Amniotic epithelial cell (primary cell): ENCODE data around the gene TSC22D3.
A peak's percentile ranks its signal among the peaks of the same experiment; 100 is the strongest.

ENCODE experiments used
- DNase-seq: peaks from one replicate; pipeline ENCODE4 v3.0.0-alpha.2; 2010; ENCODE audit warnings: low read depth

TSC22D3 gene

DNA sequence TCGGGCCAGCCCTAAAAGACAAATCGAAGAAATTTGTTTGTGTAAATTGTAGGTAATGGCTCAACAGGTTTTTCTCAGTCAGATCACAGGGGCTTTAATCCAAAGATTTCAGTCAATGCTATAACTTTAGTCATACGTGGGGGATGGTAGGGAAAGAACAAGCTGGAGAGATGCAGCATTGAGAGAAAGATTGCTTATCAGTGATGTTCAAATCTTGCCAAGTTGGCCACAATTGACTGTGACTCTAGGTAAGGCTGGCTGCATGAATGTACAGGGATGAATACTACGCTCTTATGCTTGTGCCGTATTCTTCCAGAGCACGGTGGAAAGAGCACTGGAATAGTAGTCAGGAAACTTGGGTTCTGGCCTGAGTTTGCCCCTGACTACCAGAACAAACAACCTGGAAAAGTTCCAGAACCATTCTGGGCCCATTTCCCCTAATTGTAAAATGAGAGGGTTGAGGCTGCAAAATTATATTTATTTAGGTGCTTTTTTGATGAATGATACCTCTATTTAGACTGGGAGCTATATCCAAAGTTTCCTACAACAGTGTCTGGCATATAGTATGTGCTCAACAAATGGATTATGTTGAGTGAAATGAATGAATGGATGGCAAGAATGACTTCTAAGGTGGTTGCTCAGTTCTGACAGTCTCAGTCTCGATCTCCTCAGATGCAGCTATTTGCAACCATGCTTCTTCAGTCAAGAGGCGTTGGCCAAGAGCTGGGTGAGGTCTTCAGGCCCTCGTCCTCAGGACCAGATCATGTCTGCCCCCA, 44.4 kb downstream of the TSC22D3 start:
- peak; percentile 69 for DNase-seq

DNA sequence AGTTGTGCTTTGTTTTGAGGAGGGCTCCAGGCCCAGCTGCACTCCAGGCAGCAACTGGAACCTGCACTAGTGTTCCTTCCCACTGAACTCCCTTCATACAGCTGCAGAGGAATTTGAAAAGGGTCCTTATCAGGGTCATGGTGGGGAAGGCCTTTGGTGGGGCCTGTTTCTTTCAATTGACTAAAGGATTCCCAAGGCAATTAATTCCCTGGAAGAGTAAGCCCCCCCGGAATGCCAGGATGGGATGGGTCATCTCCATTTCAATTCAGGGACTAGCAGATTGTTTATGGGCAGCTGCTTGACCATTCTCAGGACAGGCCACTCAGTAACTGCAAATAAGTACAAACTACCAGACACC, 45.3 kb downstream of the TSC22D3 start:
- no peak for DNase-seq

DNA sequence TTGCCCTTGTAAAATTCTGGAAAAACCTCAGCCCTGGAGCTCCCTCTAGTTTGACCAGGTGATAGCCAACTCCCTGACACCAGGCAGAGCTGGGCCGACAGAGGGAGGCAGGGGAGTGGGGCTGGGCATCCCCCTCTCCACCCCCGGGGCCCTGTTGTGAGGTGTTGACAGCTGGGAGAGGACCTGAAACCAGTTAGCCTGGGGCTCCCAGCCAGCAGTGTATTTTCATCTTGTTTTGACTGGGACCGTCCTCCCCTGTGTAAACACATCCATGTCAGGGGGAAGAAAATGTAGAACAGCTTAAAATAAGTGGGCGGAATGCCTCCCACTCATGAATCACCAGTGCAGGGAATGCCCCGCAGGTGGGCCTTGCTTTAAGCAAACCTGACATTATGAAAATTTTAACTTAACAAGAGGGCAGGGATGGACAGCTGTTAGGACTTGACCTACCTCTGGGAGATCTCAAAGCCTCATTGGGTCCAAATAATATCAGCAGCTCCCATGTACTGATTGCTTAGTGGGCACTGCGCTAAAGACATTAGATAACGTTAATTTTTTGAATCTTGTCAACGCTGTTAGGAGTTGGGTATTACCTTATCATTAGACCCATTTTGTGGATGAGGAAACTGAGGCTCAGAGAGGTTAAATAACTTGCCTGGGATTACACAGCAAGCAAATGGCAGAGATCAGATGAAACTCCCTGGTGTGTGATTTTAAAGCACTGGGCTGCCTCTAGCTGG, 45.9 kb downstream of the TSC22D3 start:
- DNase-seq = peak; percentile 71

DNA sequence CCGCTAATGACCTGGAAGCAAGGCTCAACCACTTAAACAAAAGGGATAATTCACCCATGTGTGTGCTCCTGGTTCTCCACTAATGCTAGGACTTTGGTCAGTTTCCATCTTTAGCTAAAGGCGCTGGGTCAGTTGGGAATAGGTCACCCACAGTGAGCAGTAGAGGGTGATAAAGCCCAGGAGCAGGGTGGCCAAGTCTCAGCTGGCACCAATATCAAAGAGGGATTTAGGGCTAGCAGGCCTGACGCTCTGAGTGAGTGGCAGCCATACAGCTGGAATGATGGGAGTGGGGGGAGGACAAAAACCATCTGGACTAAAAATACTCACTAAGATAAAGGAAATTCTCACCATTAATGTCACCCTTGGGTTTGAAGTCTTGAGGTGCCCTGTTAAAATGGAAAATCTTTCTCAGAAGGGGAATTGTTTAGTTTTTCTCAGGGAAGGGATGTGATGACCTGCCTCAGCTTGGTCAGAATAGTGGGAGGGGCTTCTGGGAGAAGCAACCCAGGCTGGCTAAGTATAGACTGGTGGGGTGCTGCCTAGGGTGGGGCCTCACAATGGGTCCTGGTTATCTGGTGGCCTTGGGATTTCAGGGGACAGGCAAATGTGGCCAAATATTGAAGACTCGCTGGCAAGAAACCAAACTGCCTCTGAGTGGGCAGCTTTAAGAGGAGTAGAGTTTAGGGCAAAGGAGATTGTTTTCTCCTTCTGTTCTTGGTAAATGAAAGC, 47.1 kb downstream of the TSC22D3 start:
- DNase-seq = no peak

GRCh38 chrX:107726816-107727534, 48.6 kb downstream of the TSC22D3 start:
- no peak for DNase-seq

DNA sequence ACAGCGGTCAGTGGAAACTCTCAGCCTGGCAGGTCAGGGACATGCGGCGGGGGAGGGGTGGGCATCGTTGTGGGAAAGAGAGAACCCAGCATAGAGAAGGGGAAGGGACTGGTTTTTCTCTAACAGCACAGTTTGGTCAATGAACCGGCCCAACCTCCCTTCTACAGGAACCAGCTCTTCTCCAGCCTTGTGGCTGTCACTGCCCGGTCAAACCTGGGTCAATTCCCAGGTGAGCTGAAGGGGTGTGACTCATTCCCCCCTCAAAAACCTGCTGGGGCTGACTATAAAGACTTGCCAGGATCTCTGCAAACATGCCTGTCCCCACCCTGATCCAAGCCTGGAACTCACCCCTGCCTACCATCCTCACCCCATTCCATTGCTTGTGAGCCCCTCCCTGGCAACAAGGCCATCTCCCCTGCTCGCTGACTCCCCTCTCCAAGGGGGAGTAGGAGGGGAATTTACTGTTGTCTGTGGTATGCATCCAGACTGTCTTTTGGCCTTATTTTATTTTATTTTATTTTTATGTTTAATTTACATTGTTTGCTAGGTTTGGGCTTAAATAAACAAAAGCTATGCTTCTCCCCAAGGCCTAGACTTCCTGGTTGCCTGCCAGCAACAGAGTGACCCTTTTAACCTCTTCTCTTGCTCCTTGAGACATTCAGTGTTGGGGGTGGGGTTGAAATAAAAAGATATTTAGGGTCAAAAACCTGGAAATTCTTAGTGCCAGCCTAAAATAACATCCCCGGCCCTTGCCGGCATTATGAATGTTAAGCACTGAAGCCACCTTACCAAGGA, 49.6 kb downstream of the TSC22D3 start:
- DNase-seq = no peak

DNA sequence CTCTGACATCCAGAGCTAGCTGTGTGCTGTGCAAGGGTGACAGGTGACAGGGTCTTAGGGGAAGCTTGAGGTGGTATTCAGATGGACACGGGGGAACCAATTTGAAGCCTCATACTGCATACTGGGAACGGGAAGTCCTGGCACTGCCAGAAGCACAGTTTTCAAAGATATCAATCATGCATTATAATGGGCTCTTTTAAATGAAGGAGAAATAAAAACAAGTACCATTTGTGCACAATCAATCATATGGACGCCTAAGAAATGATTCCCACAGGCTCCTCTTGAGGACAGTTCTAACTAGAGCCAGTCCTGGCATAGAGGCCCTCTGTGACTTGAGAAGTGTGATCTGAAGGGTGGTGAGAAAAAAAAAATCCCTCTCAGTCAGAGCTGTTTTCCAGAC, 50.9 kb downstream of the TSC22D3 start:
- no peak for DNase-seq

DNA sequence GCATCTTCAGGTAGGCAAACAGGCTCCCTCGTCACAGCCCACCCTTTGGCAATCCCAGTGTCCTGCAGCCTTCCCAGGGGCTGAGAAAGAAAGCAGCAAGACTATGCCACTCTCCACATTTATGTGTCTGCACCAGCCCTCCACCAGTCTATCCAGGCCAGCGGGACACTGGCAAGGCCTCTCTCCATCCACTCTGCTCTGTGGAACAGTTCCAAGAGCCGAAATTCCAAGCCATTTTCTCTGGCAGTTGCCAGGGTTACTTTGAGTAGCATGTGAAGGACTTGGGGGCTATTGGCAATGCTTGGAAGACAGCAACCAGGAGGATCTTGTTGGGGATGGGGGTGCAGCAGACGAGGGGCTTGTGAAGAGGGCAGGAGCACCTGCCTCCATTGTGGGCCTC, 52.1 kb downstream of the TSC22D3 start:
- DNase-seq = no peak

- no peak for DNase-seq
Measured at GRCh38 chrX:107721966-107722707, 53.5 kb downstream of the TSC22D3 start.

DNA sequence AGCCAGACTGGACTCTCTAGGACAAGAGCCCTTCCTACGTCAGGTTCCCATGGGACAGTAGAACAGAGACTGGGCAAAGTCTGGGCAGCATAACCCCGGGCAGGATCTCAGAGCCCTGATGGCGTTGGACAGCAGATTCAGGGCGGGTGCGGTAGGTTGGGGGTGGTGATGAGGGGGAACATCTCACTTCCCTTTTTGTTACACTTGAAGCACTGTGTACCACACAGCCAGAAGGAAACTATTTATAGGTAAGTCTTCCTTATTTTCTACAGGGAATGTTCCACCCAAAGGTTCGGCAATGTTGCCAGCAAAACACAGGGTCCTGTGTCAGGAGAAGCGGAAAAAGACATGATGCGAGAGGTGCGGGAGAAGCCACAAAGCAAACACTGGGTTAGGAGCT, 54.3 kb downstream of the TSC22D3 start:
- no peak for DNase-seq

- DNase-seq = peak; percentile 93
Measured at GRCh38 chrX:107718156-107718621, 57.4 kb downstream of the TSC22D3 start.

DNA sequence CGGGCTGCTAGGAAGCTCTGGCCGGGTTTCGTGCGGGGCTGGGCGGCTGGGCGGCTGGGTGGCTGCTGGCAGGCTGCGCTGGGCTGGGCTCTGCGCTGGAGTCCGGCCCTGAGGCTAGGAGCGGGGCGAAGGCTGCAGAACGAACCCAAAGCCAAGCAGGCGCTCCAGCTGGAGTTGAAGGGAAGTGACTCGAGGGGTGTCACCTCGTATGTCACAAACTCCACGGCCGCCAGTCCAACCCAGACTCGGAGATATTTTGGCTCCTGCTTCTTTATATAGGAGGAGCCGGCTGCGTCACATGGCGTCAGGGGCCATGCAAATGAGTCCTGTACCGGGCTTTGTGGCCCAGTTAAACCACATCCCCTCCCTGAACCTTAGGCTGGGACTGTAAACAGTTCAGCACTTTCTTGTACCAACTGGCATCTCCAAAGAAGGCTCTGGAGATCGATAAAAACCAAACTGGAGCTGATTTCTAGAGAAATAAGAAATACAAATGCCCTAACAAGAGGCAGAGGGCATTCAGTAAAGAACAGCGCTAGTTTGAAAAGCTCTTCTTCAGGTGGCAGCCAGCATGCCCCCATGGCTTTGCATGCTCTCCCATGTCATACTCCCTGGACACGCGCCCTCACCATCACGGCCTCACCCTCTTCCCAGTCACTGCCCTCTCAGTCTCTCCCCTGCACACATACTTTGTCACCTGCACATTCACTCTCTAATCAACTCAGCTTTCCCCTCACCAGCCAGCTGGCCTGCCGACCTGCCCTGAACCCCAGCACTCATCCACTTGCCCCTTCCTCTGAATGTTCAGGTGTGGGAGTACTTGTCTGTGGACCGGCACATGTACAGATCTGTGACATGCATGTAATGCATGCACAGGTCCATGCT, 58.5 kb downstream of the TSC22D3 start:
- peak; percentile 80 for DNase-seq

GRCh38 chrX:107716118-107716684, 59.4 kb downstream of the TSC22D3 start:
- no peak for DNase-seq

DNA sequence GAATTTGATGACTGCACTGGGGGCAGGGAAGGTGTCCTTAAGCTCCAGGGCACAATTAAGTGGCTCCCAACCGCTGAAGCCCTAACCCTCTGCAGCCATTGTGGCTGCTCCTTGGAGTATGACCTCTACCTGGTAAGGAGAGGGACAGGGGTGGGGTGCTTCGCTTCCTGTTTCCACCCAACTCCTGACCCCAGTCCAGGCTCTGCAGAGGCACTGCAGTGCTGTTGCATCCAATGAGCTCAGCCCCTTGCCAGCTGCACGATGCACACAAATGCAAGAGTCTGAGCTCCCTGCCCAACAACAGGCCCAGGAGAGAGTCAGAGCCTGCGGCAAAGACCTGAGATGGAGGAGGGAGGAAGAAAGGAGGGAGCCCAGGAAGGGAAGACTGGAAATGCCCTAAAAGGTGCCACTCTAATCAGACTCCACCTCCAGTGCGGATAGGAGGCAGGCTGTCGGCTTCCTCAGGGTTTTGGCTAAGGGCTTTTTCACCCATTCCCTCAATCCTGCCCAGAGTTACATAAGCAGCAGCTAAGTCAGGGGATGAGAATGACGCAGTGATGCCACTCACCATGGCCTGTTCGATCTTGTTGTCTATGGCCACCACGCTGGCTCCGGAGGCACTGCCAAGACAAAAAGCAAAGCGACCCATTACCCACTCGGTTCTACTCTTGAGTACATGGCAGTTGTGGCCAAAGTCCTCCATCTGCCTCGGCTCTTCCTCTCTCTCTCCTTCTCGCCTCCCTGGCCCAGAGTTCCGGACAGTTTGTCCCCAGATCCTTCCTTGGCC, 60.1 kb downstream of the TSC22D3 start:
- no peak for DNase-seq

DNA sequence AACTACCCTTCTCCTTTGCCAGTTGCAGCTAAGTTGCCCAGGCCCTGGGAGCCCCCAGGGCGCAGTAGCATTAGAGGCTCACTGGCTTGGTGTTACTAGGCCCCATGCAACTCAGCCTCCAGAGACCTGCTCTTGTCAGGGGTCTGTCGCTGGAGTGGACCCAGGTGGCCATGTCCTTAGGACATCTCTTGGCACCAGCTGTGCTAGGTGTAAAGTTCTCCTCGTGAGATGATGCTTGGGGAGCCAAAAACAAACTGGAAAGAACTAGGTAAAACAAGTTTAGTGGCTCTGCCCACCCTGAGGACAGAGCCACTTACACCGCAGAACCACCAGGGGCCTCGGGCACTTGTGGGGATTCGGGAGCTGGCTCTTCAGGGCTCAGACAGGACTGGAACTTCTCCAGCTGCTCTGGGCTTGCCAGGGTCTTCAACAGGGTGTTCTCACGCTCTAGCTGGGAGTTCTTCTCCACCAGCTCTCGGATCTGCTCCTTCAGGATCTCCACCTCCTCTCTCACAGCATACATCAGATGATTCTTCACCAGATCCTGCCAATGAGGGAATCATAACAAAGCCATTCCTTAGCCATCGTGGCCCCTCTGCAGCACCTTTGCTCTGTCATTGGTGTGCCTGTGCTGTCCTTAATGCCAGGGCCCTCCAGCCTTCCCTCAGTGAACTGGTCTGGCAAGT, 61.2 kb downstream of the TSC22D3 start:
- DNase-seq = no peak

- DNase-seq = no peak
Measured at GRCh38 chrX:107713543-107714205, 61.9 kb downstream of the TSC22D3 start.

DNA sequence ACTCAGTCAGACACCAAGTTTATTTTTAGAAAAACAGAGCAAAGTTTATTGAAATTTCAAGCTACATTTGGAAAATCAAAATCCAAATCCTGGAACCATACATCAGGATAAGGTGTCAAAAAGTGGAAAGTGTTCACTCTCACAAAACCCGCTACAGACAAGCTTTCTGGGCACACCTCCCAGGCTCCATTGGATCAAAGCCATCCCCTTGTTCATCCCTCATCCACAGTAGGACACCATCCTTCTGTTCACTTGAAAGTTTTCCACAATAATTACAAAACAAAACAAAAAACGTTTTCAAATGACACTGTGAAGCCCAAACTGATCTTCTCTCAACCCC, 62.4 kb downstream of the TSC22D3 start:
- no peak for DNase-seq
